Activated T-helper 1 cell treated with anti-CD3 and anti-CD28 coated beads, Interleukin-12 subunit alpha, Interleukin-12 subunit beta, Interleukin-2, Interleukin-4 antibody, amounts not matched to agents 30 ng/mL and 10 ng/mL and 1 ng/mL, durations not matched to agents 14 hours and 24 hours and 36 hours (primary cell): ENCODE data around the gene RUFY1. TPM values are rescaled to one million over a fixed set of nuclear protein-coding genes. Genes with fewer than 3 reads are reported as not detected.
A peak's percentile ranks its signal among the peaks of the same experiment; 100 is the strongest.
"Not testable (repeated sequence)": the region's sequence is repeated elsewhere in the genome, so short reads cannot be mapped to it uniquely, and the experiment has no call there.

ENCODE experiments used
- DNase-seq: peaks from one replicate; pipeline ENCODE4 v3.0.0; 2021; ENCODE audit warnings: low spot score
- H3K27ac Mint-ChIP-seq: one replicate; pipeline ENCODE4 v1.8.0; 2021; ENCODE audit warnings: mild to moderate bottlenecking, mixed read lengths
- H3K27me3 Mint-ChIP-seq: one replicate; pipeline ENCODE4 v1.8.0; 2022; ENCODE audit warnings: mild to moderate bottlenecking, moderate library complexity, mixed read lengths; ENCODE audit not compliant: insufficient read depth
- H3K36me3 Mint-ChIP-seq: one replicate; pipeline ENCODE4 v1.8.0; 2021; ENCODE audit warnings: low read depth, mixed read lengths
- H3K4me1 Mint-ChIP-seq: one replicate; pipeline ENCODE4 v1.8.0; 2021; ENCODE audit warnings: low read depth, mixed read lengths
- H3K4me3 Mint-ChIP-seq: one replicate; pipeline ENCODE4 v1.8.0; 2021; ENCODE audit warnings: mild to moderate bottlenecking, moderate library complexity, mixed read lengths
- H3K9me3 Mint-ChIP-seq: one replicate; pipeline ENCODE4 v1.8.0; 2021; ENCODE audit warnings: mixed read lengths
- intact Hi-C: fragments of 100-400 bp; cut with micrococcal nuclease; formaldehyde crosslinking; loops from one replicate; pipeline ENCODE4 v1.15.1; 2024
- total RNA-seq: library from RNA; stranded (reverse); gene quantifications from 2 replicates; pipeline ENCODE4 v1.2.3, GENCODE V29; 2022

Gene RUFY1
- total RNA-seq, 1 donor from 2014 or later, result 37.0 TPM

DNA sequence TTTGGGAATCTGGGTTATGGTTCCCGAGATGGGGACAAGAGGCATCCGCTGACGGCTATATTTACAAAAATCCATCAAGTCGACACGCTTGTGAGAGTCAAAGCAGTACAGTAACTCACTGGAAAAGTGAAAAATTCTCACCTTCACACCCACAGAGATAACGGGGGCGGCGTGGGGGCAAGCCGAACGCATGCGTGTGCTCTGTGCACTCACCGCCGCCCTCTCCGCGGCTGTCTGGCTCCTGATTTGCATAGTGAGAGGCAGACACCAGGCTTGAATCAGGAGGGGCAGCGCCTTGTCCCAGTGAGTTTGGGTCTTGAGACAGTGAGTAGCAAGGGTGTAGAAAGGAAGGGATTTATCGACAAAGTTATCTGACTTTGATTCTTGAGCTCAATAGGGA lies 32.0 kb upstream of the RUFY1 start:
- intact Hi-C loops, H3K9me3 Mint-ChIP-seq, H3K4me3 Mint-ChIP-seq, H3K27me3 Mint-ChIP-seq, DNase-seq, H3K4me1 Mint-ChIP-seq, H3K36me3 Mint-ChIP-seq, H3K27ac Mint-ChIP-seq: not testable (repeated sequence)

GRCh38 chr5:179519416-179520070 lies 30.8 kb upstream of the RUFY1 start:
- H3K4me1 Mint-ChIP-seq, H3K27me3 Mint-ChIP-seq, H3K4me3 Mint-ChIP-seq, intact Hi-C loops, H3K36me3 Mint-ChIP-seq, DNase-seq, H3K27ac Mint-ChIP-seq, H3K9me3 Mint-ChIP-seq: not testable (repeated sequence)

GRCh38 chr5:179522107-179522506 lies 28.2 kb upstream of the RUFY1 start:
- H3K4me1 Mint-ChIP-seq, H3K27me3 Mint-ChIP-seq, H3K4me3 Mint-ChIP-seq, H3K9me3 Mint-ChIP-seq, H3K36me3 Mint-ChIP-seq, intact Hi-C loops, DNase-seq, H3K27ac Mint-ChIP-seq: not testable (repeated sequence)

- Mint-ChIP-seq H3K27ac (no peak overlapping the region), H3K4me1 (peaks cover 5% of the 10 kb centered on the region), H3K36me3 (no peaks in the 10 kb centered on the region), H3K27me3 (peaks cover 6% of the 10 kb centered on the region), H3K9me3 (no peaks in the 10 kb centered on the region), H3K4me3 (no peak overlapping the region)
- no peak for DNase-seq
- intact Hi-C loops, result no loop called here
Observed at GRCh38 chr5:179526978-179527377, 23.4 kb upstream of the RUFY1 start.

GRCh38 chr5:179530069-179530998 lies 20.0 kb upstream of the RUFY1 start:
- Mint-ChIP-seq H3K9me3 (no peaks in the 10 kb centered on the region), H3K27ac (no peak overlapping the region), H3K4me3 (peak overlapping the region; percentile 39), H3K27me3 (peaks cover 6% of the 10 kb centered on the region), H3K4me1 (peaks cover 14% of the 10 kb centered on the region), H3K36me3 (peaks cover 2% of the 10 kb centered on the region)
- peak; percentile 50 for DNase-seq
- intact Hi-C loops, result loop anchor here (1.0 to 5.0 kb wide), 3 partner anchors 20 to 903 kb away; partner anchors contain the start of genes CLK4, MAPK9 and RUFY1

GRCh38 chr5:179533024-179533423 lies 17.3 kb upstream of the RUFY1 start:
- H3K9me3 Mint-ChIP-seq, result no peaks in the 10 kb centered on the region

GRCh38 chr5:179533907-179534306 lies 16.4 kb upstream of the RUFY1 start:
- DNase-seq, result no peak
- Mint-ChIP-seq H3K27ac (no peak overlapping the region), H3K4me3 (no peak overlapping the region), H3K36me3 (peaks cover 2% of the 10 kb centered on the region), H3K4me1 (peaks cover 14% of the 10 kb centered on the region), H3K27me3 (peaks cover 3% of the 10 kb centered on the region), H3K9me3 (no peaks in the 10 kb centered on the region)
- intact Hi-C loops, result loop anchor here (5.0 kb wide), 1 partner anchor 907 kb away; the partner anchor contains the start of gene CLK4

More at GRCh38 chr5:179533024-179533423, 17.3 kb upstream of the RUFY1 start:
- intact Hi-C loops, result loop anchor here (5.0 kb wide), 1 partner anchor 906 kb away; the partner anchor contains the start of gene CLK4
- H3K4me1 Mint-ChIP-seq, result peaks cover 14% of the 10 kb centered on the region
- peaks cover 3% of the 10 kb centered on the region for H3K27me3 Mint-ChIP-seq
- peaks cover 2% of the 10 kb centered on the region for H3K36me3 Mint-ChIP-seq
- H3K4me3 Mint-ChIP-seq, result no peak overlapping the region
- DNase-seq, result no peak
- H3K27ac Mint-ChIP-seq, result no peak overlapping the region

DNA sequence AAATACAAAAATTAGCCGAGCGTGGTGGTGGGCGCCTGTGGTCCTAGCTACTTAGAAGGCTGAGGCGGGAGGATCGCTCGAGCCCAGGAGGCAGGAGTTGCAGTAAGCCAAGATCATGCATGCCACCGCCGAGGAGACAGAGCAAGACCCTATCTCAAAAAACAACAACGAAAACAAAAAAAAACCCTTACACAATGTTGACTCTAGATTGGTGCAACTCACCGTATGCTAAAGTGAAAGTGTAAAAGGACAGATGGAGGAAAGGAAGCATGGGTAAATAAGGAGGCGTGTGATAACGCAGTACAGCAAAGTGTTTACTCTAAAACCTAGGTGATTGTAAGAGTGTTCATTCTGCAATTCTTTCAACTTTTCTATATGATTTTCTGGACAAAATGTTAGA lies 15.9 kb upstream of the RUFY1 start:
- intact Hi-C loops, result loop anchor here (5.0 kb wide), 1 partner anchor 907 kb away; the partner anchor contains the start of gene CLK4
- Mint-ChIP-seq H3K9me3 (no peaks in the 10 kb centered on the region), H3K4me3 (peak overlapping the region; percentile 72), H3K36me3 (peaks cover 3% of the 10 kb centered on the region), H3K27ac (peak overlapping the region; percentile 2), H3K4me1 (peaks cover 14% of the 10 kb centered on the region), H3K27me3 (peaks cover 3% of the 10 kb centered on the region)
- DNase-seq, result no peak

DNA sequence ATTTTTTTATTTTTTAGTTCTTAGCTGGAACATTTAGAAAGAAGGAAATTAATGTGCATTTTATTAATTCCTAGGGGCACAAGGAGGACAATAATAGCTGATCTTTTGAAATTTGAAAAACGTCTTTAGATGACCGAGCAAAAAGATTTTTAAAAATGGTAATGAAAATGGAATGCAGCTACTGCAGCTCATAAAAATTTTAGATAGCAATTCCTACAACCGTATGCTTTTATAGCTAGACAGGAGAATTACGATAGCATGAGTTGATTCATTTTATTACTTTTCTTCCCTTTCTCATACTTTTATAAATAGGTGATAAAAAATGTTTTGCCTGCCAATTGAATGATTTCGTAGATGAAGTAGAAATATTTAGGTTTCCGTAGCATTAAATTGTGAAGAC lies 13.7 kb upstream of the RUFY1 start:
- intact Hi-C loops, result no loop called here
- no peak overlapping the region for H3K4me3 Mint-ChIP-seq
- no peak for DNase-seq
- no peak overlapping the region for H3K27ac Mint-ChIP-seq
- no peaks in the 10 kb centered on the region for H3K27me3 Mint-ChIP-seq
- H3K4me1 Mint-ChIP-seq, result peaks cover 10% of the 10 kb centered on the region
- peaks cover 3% of the 10 kb centered on the region for H3K36me3 Mint-ChIP-seq
- H3K9me3 Mint-ChIP-seq, result no peaks in the 10 kb centered on the region

- Mint-ChIP-seq H3K4me1 (no peaks in the 10 kb centered on the region), H3K27me3 (no peaks in the 10 kb centered on the region), H3K36me3 (peaks cover 1% of the 10 kb centered on the region), H3K4me3 (no peak overlapping the region), H3K9me3 (no peaks in the 10 kb centered on the region), H3K27ac (no peak overlapping the region)
- no peak for DNase-seq
- intact Hi-C loops, result no loop called here
Observed at GRCh38 chr5:179542170-179542569, 8.2 kb upstream of the RUFY1 start.

GRCh38 chr5:179543275-179543674 lies 7.1 kb upstream of the RUFY1 start:
- H3K4me3 Mint-ChIP-seq, H3K4me1 Mint-ChIP-seq, H3K27me3 Mint-ChIP-seq, H3K27ac Mint-ChIP-seq, H3K36me3 Mint-ChIP-seq, H3K9me3 Mint-ChIP-seq, DNase-seq, intact Hi-C loops: not testable (repeated sequence)

GRCh38 chr5:179553006-179553405 lies 2.7 kb downstream of the RUFY1 start:
- no peak for DNase-seq
- intact Hi-C loops, result loop anchor here (5.0 to 10.0 kb wide), 3 partner anchors 519 to 1692 kb away; partner anchors contain the start of genes MAPK9, RACK1 and RNF130
- no peak overlapping the region for H3K27ac Mint-ChIP-seq
- peaks cover 2% of the 10 kb centered on the region for H3K27me3 Mint-ChIP-seq
- H3K4me1 Mint-ChIP-seq, result peaks cover 28% of the 10 kb centered on the region
- peak overlapping the region; percentile 11 for H3K4me3 Mint-ChIP-seq
- H3K36me3 Mint-ChIP-seq, result peaks cover 11% of the 10 kb centered on the region
- no peaks in the 10 kb centered on the region for H3K9me3 Mint-ChIP-seq

GRCh38 chr5:179553875-179554274 lies 3.5 kb downstream of the RUFY1 start:
- peaks cover 11% of the 10 kb centered on the region for H3K36me3 Mint-ChIP-seq
- DNase-seq, result no peak
- H3K4me1 Mint-ChIP-seq, result peaks cover 34% of the 10 kb centered on the region
- peak overlapping the region; percentile 73 for H3K27ac Mint-ChIP-seq
- peaks cover 2% of the 10 kb centered on the region for H3K27me3 Mint-ChIP-seq
- intact Hi-C loops, result loop anchor here (5.0 to 10.0 kb wide), 3 partner anchors 518 to 1691 kb away; partner anchors contain the start of genes MAPK9, RACK1 and RNF130
- no peaks in the 10 kb centered on the region for H3K9me3 Mint-ChIP-seq
- H3K4me3 Mint-ChIP-seq, result peak overlapping the region; percentile 19
